GM20000 (cell line): ENCODE measurements around the gene ERRFI1.
"Not testable (repeated sequence)": the region's sequence is repeated elsewhere in the genome, so short reads cannot be mapped to it uniquely, and the experiment has no call there.

ENCODE experiments used
- DNase-seq: peaks from one replicate; pipeline ENCODE4 v3.0.0; 2012; ENCODE audit warnings: low spot score
- TF ChIP-seq, protein P1 (sequence below): IDR thresholded peaks from 2 replicates; pipeline ENCODE4 v1.5.1; 2012; ENCODE audit warnings: mild to moderate bottlenecking, control low read depth; ENCODE audit errors: extremely low read depth, missing control alignments

Gene ERRFI1

DNA sequence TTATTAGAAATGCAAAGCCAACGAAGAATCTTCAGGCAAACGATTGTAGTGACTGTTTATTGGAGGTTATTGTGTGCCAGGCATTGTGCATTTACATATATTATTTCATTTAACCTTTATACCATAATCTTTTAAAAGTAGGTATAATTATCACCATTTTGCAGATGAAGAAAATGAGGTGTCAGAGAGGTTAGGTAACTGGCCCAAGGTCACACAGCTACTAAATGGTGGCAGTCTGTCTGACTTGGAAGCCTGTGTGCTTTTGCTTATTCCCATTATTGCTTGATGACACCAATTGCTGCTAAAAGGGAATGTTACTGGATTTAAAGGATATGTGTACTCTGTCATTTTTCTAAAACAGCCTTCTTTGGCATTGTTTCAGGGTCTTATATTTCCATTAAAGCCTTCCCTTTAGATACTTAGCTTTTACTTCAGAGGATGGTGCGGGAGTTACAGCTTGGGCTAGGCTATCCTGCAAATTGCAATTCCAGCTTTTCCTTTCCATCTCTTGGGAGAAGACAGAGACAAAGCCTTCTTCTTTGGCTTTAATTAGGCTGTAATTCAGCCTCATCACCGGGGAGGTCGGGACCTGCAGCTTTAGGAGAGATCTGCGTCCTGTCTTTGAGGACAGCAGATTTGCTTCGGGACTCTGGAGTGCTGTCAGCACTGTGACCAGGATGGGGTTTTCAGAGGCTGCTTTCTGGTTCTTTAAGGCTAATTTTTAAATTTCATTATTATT lies 37.4 kb upstream of the ERRFI1 start:
- TF ChIP-seq, protein P1, sequence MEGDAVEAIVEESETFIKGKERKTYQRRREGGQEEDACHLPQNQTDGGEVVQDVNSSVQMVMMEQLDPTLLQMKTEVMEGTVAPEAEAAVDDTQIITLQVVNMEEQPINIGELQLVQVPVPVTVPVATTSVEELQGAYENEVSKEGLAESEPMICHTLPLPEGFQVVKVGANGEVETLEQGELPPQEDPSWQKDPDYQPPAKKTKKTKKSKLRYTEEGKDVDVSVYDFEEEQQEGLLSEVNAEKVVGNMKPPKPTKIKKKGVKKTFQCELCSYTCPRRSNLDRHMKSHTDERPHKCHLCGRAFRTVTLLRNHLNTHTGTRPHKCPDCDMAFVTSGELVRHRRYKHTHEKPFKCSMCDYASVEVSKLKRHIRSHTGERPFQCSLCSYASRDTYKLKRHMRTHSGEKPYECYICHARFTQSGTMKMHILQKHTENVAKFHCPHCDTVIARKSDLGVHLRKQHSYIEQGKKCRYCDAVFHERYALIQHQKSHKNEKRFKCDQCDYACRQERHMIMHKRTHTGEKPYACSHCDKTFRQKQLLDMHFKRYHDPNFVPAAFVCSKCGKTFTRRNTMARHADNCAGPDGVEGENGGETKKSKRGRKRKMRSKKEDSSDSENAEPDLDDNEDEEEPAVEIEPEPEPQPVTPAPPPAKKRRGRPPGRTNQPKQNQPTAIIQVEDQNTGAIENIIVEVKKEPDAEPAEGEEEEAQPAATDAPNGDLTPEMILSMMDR = no peak
- no peak for DNase-seq

DNA sequence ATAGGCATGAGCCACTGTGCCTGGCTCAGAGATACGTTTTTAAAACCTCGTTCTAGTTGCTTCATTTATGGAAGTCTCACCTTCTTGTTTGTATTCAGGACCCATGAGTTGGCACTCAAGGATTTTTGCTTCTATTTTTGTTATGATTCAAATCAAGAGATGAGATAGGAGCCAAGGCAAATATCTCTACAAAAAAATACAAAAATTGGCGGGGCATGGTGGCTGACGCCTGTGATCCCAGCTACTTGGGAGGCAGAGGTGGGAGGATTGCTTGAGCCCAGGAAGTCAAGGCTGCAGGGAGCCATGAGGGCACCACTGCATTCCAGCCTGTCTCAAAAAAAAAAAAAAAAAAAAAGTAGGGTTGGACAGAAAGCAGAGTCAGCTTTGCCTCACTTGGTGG lies 36.8 kb upstream of the ERRFI1 start:
- TF ChIP-seq, protein P1 = no peak
- DNase-seq = no peak

DNA sequence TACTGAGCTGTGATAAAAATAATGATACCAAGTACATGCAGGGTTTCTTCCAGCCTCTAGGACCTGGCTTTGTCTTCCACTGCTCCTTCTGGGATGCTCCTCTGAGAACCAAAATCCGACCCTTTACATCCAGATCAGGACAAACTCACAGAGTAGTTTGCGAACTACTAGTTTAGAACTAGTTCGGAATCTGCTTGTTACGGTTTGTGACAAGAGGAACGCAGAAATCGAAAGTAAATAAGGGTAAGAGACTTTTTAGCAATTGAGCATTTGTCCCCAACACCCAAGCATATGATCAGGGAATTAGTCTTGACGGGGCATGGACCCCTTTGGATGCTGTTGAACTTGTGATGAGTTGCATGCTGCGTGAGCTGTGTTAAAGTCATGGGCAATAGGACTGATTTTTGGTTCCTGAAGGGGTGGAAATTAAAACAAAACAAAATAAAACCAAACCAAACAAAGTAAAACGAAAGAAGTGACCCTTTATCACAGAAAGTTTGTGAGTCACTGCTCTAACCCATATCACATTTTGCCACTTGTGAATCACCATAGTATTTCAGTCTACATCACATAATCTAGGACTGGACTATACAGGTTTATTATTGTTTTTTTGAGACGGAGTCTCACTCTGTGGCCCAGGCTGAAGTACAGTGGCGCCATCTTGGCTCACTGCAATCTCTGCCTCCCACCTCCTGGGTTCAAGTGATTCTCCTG lies 35.7 kb upstream of the ERRFI1 start:
- TF ChIP-seq, protein P1 = no peak
- no peak for DNase-seq

DNA sequence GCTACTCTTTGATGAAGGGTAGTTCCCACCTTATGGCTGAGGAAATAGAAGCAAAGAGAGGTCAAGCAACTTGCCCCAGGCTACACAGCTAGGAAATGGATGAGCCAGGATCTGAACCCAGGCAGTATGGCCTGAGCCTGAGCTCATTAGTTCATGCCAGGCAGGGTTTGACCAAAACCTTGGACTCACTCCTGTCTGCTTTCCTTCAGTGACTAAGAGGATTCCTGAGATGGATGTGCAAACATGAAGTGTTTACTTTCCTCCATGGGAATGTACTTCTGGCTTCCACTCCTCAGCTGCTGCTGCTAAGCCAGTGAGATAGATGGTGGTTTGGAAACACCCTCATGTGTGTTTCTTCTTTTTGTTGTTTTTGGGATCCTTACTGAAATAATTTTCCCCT lies 35.1 kb upstream of the ERRFI1 start:
- no peak for DNase-seq
- TF ChIP-seq, protein P1 = no peak

DNA sequence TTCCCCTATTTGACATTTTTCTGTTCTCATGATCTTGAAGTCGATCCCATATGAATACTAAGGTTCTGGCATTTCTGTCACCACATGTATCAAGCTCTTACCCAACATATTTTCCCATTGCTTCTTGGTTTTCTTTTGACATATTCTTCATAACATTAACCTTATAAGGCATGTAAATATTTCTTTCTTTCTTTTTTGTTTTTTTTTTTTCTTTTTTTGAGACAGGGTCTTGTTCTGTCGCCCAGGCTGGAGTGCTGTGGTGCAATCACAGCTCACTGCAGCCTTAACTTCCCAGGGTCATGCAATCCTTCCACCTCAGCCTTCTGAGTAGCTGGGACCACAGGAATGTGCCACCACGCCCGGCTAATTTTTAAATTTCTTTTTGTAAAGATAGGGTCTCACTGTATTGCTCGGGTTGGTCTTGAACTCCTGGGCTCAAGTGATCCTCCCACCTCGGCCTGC lies 33.1 kb upstream of the ERRFI1 start:
- TF ChIP-seq, protein P1 = no peak
- no peak for DNase-seq

DNA sequence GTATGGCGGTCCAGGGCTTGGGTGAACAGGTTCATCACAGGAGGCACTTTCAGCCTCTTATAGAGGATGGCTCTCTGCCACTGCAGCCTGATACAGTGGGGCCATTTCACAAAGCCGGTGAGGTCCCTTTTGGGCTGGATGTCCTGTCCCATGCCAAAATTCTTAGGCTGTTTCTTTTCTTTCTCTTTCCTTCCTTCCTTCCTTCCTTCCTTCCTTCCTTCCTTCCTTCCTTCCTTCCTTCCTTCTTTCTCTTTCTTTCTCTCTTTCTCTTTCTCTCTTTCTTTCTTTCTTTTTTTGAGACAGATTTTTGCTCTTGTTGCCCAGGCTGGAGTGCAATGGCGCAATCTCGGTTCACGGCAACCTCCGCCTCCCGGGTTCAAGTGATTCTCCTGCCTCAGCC lies 31.7 kb upstream of the ERRFI1 start:
- not testable (repeated sequence) for DNase-seq

DNA sequence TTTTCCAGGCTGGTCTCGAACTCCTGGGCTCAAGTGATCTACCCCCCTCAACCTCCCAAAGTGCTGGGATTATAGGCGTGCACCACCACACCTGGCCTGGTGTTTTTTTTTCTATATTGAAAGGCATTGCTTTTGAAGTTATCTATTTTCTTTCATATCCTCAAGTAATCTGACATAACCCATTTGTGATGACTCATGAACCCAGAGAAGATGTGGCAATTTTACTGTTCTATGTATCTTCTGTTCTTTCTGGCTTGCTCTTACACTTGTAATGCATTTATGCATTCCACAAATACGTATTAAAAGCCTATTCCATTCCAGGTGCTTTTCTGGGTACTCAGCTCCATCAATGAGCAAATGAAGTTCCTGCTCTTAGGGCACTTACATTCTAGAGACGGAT lies 29.9 kb upstream of the ERRFI1 start:
- TF ChIP-seq, protein P1 = no peak
- no peak for DNase-seq
